Measurements from ENCODE around the gene SEC14L3.

The SEC14L3 gene

GRCh38 chr22:30423301-30423958 lies 48.4 kb downstream of the SEC14L3 start:
- peaks cover 7 to 9% of the 10 kb centered on the region in 2 donors for H3K36me3 ChIP-seq (ENCODE audit: control insufficient read depth in 2 of 2, insufficient read depth in 2 of 2, low read length in 2 of 2)
- peak overlapping the region; percentile 95 to 97 for H3K9ac ChIP-seq (ENCODE audit: low read length in 2 of 2)
- no peaks in the 10 kb centered on the region for H3K9me3 ChIP-seq (ENCODE audit: control insufficient read depth in 2 of 2, low read length in 2 of 2)
- H3K4me1 ChIP-seq (ENCODE audit: control insufficient read depth, insufficient read depth, low read length), result peaks cover 53% of the 10 kb centered on the region
- peak overlapping the region; percentile 95 for H3K27ac ChIP-seq (ENCODE audit: low read length)
- peak overlapping the region; percentile 89 to 95 for H3K4me3 ChIP-seq (ENCODE audit: low read length in 2 of 2)
- H3K27me3 ChIP-seq (ENCODE audit: control insufficient read depth in 1 of 2, insufficient read depth in 2 of 2, low read length in 2 of 2), result no peaks in the 10 kb centered on the region

- no peaks in the 10 kb centered on the region for H3K9me3 ChIP-seq (ENCODE audit: control insufficient read depth in 2 of 2, low read length in 2 of 2)
- no peaks in the 10 kb centered on the region for H3K27me3 ChIP-seq (ENCODE audit: control insufficient read depth in 1 of 2, insufficient read depth in 2 of 2, low read length in 2 of 2)
- H3K9ac ChIP-seq (ENCODE audit: low read length in 2 of 2), result peak overlapping the region; percentile 95 to 97
- peak overlapping the region; percentile 89 to 95 for H3K4me3 ChIP-seq (ENCODE audit: low read length in 2 of 2)
- H3K4me1 ChIP-seq (ENCODE audit: control insufficient read depth, insufficient read depth, low read length), result peaks cover 53% of the 10 kb centered on the region
- peaks cover 14 to 16% of the 10 kb centered on the region in 2 donors for H3K36me3 ChIP-seq (ENCODE audit: control insufficient read depth in 2 of 2, insufficient read depth in 2 of 2, low read length in 2 of 2)
- peak overlapping the region; percentile 95 for H3K27ac ChIP-seq (ENCODE audit: low read length)
Measured at GRCh38 chr22:30422481-30423300, 49.1 kb downstream of the SEC14L3 start.

GRCh38 chr22:30421695-30422480 lies 49.9 kb downstream of the SEC14L3 start:
- H3K27ac ChIP-seq (ENCODE audit: low read length), result peak overlapping the region; percentile 95
- H3K4me1 ChIP-seq (ENCODE audit: control insufficient read depth, insufficient read depth, low read length), result peaks cover 53% of the 10 kb centered on the region
- no peaks in the 10 kb centered on the region for H3K27me3 ChIP-seq (ENCODE audit: control insufficient read depth in 1 of 2, insufficient read depth in 2 of 2, low read length in 2 of 2)
- peak overlapping the region; percentile 95 to 97 for H3K9ac ChIP-seq (ENCODE audit: low read length in 2 of 2)
- peak overlapping the region; percentile 89 to 95 for H3K4me3 ChIP-seq (ENCODE audit: low read length in 2 of 2)
- H3K9me3 ChIP-seq (ENCODE audit: control insufficient read depth in 2 of 2, low read length in 2 of 2), result no peaks in the 10 kb centered on the region
- H3K36me3 ChIP-seq (ENCODE audit: control insufficient read depth in 2 of 2, insufficient read depth in 2 of 2, low read length in 2 of 2), result peaks cover 19 to 21% of the 10 kb centered on the region in 2 donors

GRCh38 chr22:30420347-30421125 lies 51.3 kb downstream of the SEC14L3 start:
- Histone ChIP-seq H3K9ac (ENCODE audit: low read length in 2 of 2) (peak overlapping the region in 1 of 2 donors; percentile 51), H3K27ac (ENCODE audit: low read length) (no peak overlapping the region)

GRCh38 chr22:30416837-30417236 lies 55.0 kb downstream of the SEC14L3 start:
- Histone ChIP-seq H3K27ac (ENCODE audit: low read length) (no peak overlapping the region), H3K4me1 (ENCODE audit: control insufficient read depth, insufficient read depth, low read length) (peaks cover 9% of the 10 kb centered on the region), H3K36me3 (ENCODE audit: control insufficient read depth in 2 of 2, insufficient read depth in 2 of 2, low read length in 2 of 2) (peaks cover 33 to 44% of the 10 kb centered on the region in 2 donors)

More at GRCh38 chr22:30420347-30421125, 51.3 kb downstream of the SEC14L3 start:
- Histone ChIP-seq H3K9me3 (ENCODE audit: control insufficient read depth in 2 of 2, low read length in 2 of 2) (no peaks in the 10 kb centered on the region), H3K36me3 (ENCODE audit: control insufficient read depth in 2 of 2, insufficient read depth in 2 of 2, low read length in 2 of 2) (peaks cover 30 to 34% of the 10 kb centered on the region in 2 donors), H3K4me3 (ENCODE audit: low read length in 2 of 2) (no peak overlapping the region), H3K4me1 (ENCODE audit: control insufficient read depth, insufficient read depth, low read length) (peaks cover 42% of the 10 kb centered on the region), H3K27me3 (ENCODE audit: control insufficient read depth in 1 of 2, insufficient read depth in 2 of 2, low read length in 2 of 2) (no peaks in the 10 kb centered on the region)

GRCh38 chr22:30416403-30416802 lies 55.4 kb downstream of the SEC14L3 start:
- H3K9me3 ChIP-seq (ENCODE audit: control insufficient read depth in 2 of 2, low read length in 2 of 2), result no peaks in the 10 kb centered on the region
- H3K4me1 ChIP-seq (ENCODE audit: control insufficient read depth, insufficient read depth, low read length), result peaks cover 8% of the 10 kb centered on the region
- H3K4me3 ChIP-seq (ENCODE audit: low read length in 2 of 2), result no peak overlapping the region
- no peak overlapping the region for H3K27ac ChIP-seq (ENCODE audit: low read length)
- H3K9ac ChIP-seq (ENCODE audit: low read length in 2 of 2), result peak overlapping the region in 1 of 2 donors; percentile 42
- peaks cover 33 to 44% of the 10 kb centered on the region in 2 donors for H3K36me3 ChIP-seq (ENCODE audit: control insufficient read depth in 2 of 2, insufficient read depth in 2 of 2, low read length in 2 of 2)
- H3K27me3 ChIP-seq (ENCODE audit: control insufficient read depth in 1 of 2, insufficient read depth in 2 of 2, low read length in 2 of 2), result no peaks in the 10 kb centered on the region

More at GRCh38 chr22:30416837-30417236, 55.0 kb downstream of the SEC14L3 start:
- H3K27me3 ChIP-seq (ENCODE audit: control insufficient read depth in 1 of 2, insufficient read depth in 2 of 2, low read length in 2 of 2), result no peaks in the 10 kb centered on the region
- no peaks in the 10 kb centered on the region for H3K9me3 ChIP-seq (ENCODE audit: control insufficient read depth in 2 of 2, low read length in 2 of 2)
- H3K9ac ChIP-seq (ENCODE audit: low read length in 2 of 2), result no peak overlapping the region
- H3K4me3 ChIP-seq (ENCODE audit: low read length in 2 of 2), result no peak overlapping the region

- Histone ChIP-seq H3K27ac (ENCODE audit: low read length) (no peak overlapping the region), H3K9me3 (ENCODE audit: control insufficient read depth in 2 of 2, low read length in 2 of 2) (no peaks in the 10 kb centered on the region), H3K4me1 (ENCODE audit: control insufficient read depth, insufficient read depth, low read length) (no peaks in the 10 kb centered on the region), H3K4me3 (ENCODE audit: low read length in 2 of 2) (no peak overlapping the region), H3K27me3 (ENCODE audit: control insufficient read depth in 1 of 2, insufficient read depth in 2 of 2, low read length in 2 of 2) (no peaks in the 10 kb centered on the region), H3K36me3 (ENCODE audit: control insufficient read depth in 2 of 2, insufficient read depth in 2 of 2, low read length in 2 of 2) (peaks cover 33 to 44% of the 10 kb centered on the region in 2 donors), H3K9ac (ENCODE audit: low read length in 2 of 2) (no peak overlapping the region)
Measured at GRCh38 chr22:30414525-30415047, 57.2 kb downstream of the SEC14L3 start.

GRCh38 chr22:30413745-30414524 lies 57.9 kb downstream of the SEC14L3 start:
- Histone ChIP-seq H3K9ac (ENCODE audit: low read length in 2 of 2) (no peak overlapping the region), H3K4me1 (ENCODE audit: control insufficient read depth, insufficient read depth, low read length) (no peaks in the 10 kb centered on the region), H3K36me3 (ENCODE audit: control insufficient read depth in 2 of 2, insufficient read depth in 2 of 2, low read length in 2 of 2) (peaks cover 31 to 42% of the 10 kb centered on the region in 2 donors), H3K9me3 (ENCODE audit: control insufficient read depth in 2 of 2, low read length in 2 of 2) (no peaks in the 10 kb centered on the region), H3K27me3 (ENCODE audit: control insufficient read depth in 1 of 2, insufficient read depth in 2 of 2, low read length in 2 of 2) (no peaks in the 10 kb centered on the region), H3K4me3 (ENCODE audit: low read length in 2 of 2) (no peak overlapping the region), H3K27ac (ENCODE audit: low read length) (no peak overlapping the region)

GRCh38 chr22:30413001-30413400 lies 58.8 kb downstream of the SEC14L3 start:
- no peak overlapping the region for H3K4me3 ChIP-seq (ENCODE audit: low read length in 2 of 2)
- H3K27ac ChIP-seq (ENCODE audit: low read length), result no peak overlapping the region
- H3K36me3 ChIP-seq (ENCODE audit: control insufficient read depth in 2 of 2, insufficient read depth in 2 of 2, low read length in 2 of 2), result peaks cover 26 to 38% of the 10 kb centered on the region in 2 donors
- H3K27me3 ChIP-seq (ENCODE audit: control insufficient read depth in 1 of 2, insufficient read depth in 2 of 2, low read length in 2 of 2), result no peaks in the 10 kb centered on the region
- H3K4me1 ChIP-seq (ENCODE audit: control insufficient read depth, insufficient read depth, low read length), result no peaks in the 10 kb centered on the region
- H3K9me3 ChIP-seq (ENCODE audit: control insufficient read depth in 2 of 2, low read length in 2 of 2), result no peaks in the 10 kb centered on the region
- no peak overlapping the region for H3K9ac ChIP-seq (ENCODE audit: low read length in 2 of 2)

Data from stomach smooth muscle (tissue), 2 donors.